Psoas muscle (tissue), 8 donors: ENCODE measurements around the gene MEIOB. TPM values are rescaled to one million over a fixed set of nuclear protein-coding genes. Genes with fewer than 3 reads are reported as not detected.

Source experiments
- ATAC-seq, 4 donors: fragments of 200-7000 bp; cut with Tn5 transposase; one replicate each; pipeline ENCODE4 v1.9.1; 2020; ENCODE audit warnings: moderate library complexity in 3 of 4, mild to moderate bottlenecking in 2 of 4
- DNase-seq, 2 donors: peaks; one replicate each; pipeline ENCODE4 v3.0.0-alpha.2; 2020
- H3K27ac ChIP-seq: fragments of 200-600 bp; one replicate; pipeline ENCODE4 v1.8.0; 2022
- H3K27me3 ChIP-seq, 3 donors: fragments of 200-600 bp in 1 of 3; one replicate each; pipeline versions ENCODE4 v1.6.1 to v1.8.0; 2013 to 2022; ENCODE audit warnings: low read length in 2 of 3, mild to moderate bottlenecking in 2 of 3, moderate library complexity in 1 of 3; ENCODE audit not compliant: insufficient read depth in 3 of 3
- H3K36me3 ChIP-seq, 2 donors: fragments of 200-600 bp in 1 of 2; one replicate each; pipeline versions ENCODE4 v1.6.1 to v1.8.0; 2013 to 2022; ENCODE audit warnings: low read depth in 1 of 2, mild to moderate bottlenecking in 1 of 2, moderate library complexity in 1 of 2; ENCODE audit not compliant: insufficient read depth in 1 of 2
- H3K4me1 ChIP-seq: fragments of 200-600 bp; one replicate; pipeline ENCODE4 v1.8.0; 2022
- H3K4me3 ChIP-seq: fragments of 200-600 bp; one replicate; pipeline ENCODE4 v1.8.0; 2022; ENCODE audit warnings: mild to moderate bottlenecking
- H3K9me3 ChIP-seq: fragments of 200-600 bp; one replicate; pipeline ENCODE4 v1.8.0; 2022
- CTCF ChIP-seq: fragments of 200-600 bp; IDR thresholded peaks from one replicate; pipeline ENCODE4 v1.8.0; 2022; ENCODE audit warnings: antibody characterized with exemption
- WGBS, 3 donors: extraction: QIAGEN DNeasy Blood & Tissue Kit; methylation state at CpG; one replicate each; pipeline versions ENCODE4 v1.1.6 to v1.1.7; 2013; 5-methylcytosine and 5-hydroxymethylcytosine counted together
- intact Hi-C, 2 donors: fragments of 100-400 bp; cut with DNase I; formaldehyde crosslinking; loops; one replicate each; pipeline versions ENCODE4 v1.11.0 to v1.14.2; 2022
- polyA plus RNA-seq, 3 donors: library from polyadenylated mRNA; stranded (reverse); fragments of 200-250 nt; gene quantifications; one replicate each; pipeline ENCODE4 v1.2.3, GENCODE V29; 2013
- total RNA-seq, 4 donors: library from RNA; stranded (reverse); fragmentation: NEBNext Ultra II Directional in 2 of 4; extraction: Animal tissue kit (Norgen Biotek cat#: 25700) in 2 of 4; gene quantifications; one replicate each; pipeline versions ENCODE4 v1.2.1 to v1.2.4, GENCODE V29; 2021 to 2023
- donor health status: healthy with polysubstance abuse.
- donor health status: DM: no; HTN: no; CAD: no; lungs with moderate emphysema.
- donor health status: Bipolar disorder and iron deficiency.
- donor health status: healthy.
- donor health status: DM: yes; HTN: yes; CAD: no.
- donor health status: DM: no; HTN: no; CAD: no.
- donor health status: DM: no; HTN: no; CAD: no.
- donor health status: DM: yes; HTN: yes; CAD: no.

The MEIOB gene
- total and polyA plus RNA-seq, 7 donors = not detected

- H3K36me3 ChIP-seq = no peaks in the 10 kb centered on the region
- no peak for TF ChIP-seq CTCF
- intact Hi-C loops = no loop called here
- 45 to 67% (median 53%) methylated on average over 17 of the region's 17 CpGs for WGBS, 3 donors
- no peak for DNase-seq
- no peak overlapping the region for H3K4me3 ChIP-seq
- no peaks in the 10 kb centered on the region for H3K9me3 ChIP-seq
- no peak overlapping the region for H3K27ac ChIP-seq
- H3K27me3 ChIP-seq = peaks cover 0 to 63% (median 18%) of the 10 kb centered on the region in 3 donors
- H3K4me1 ChIP-seq = no peaks in the 10 kb centered on the region
- no peak for ATAC-seq
These were observed 36.2 kb upstream of the MEIOB start for GRCh38 chr16:1908184-1908583.

- no peaks in the 10 kb centered on the region for H3K36me3 ChIP-seq
- ATAC-seq (no peak), DNase-seq (no peak)
- no peaks in the 10 kb centered on the region for H3K4me1 ChIP-seq
- TF ChIP-seq CTCF = no peak
- no peak overlapping the region for H3K4me3 ChIP-seq
- H3K9me3 ChIP-seq = no peaks in the 10 kb centered on the region
- 70 to 78% (median 72%) methylated on average over 12 to 17 of the region's 17 CpGs for WGBS, 3 donors
- H3K27me3 ChIP-seq = peaks cover 0 to 72% (median 22%) of the 10 kb centered on the region in 3 donors
- no peak overlapping the region for H3K27ac ChIP-seq
- intact Hi-C loops = no loop called here
These were observed 35.4 kb upstream of the MEIOB start for GRCh38 chr16:1907226-1907860.

- ATAC-seq = no peak
- 72 to 80% (median 74%) methylated on average over 5 of the region's 5 CpGs for WGBS, 3 donors
- no peak for TF ChIP-seq CTCF
- peaks cover 0 to 72% (median 19%) of the 10 kb centered on the region in 3 donors for H3K27me3 ChIP-seq
- no peak for DNase-seq
- intact Hi-C loops = no loop called here
- no peak overlapping the region for H3K4me3 ChIP-seq
- no peaks in the 10 kb centered on the region for H3K4me1 ChIP-seq
- H3K9me3 ChIP-seq = no peaks in the 10 kb centered on the region
- no peak overlapping the region for H3K27ac ChIP-seq
- no peaks in the 10 kb centered on the region for H3K36me3 ChIP-seq
These were observed 34.8 kb upstream of the MEIOB start for GRCh38 chr16:1906846-1907165.

- intact Hi-C loops = no loop called here
- no peak for ATAC-seq
- no peak overlapping the region for H3K4me3 ChIP-seq
- H3K9me3 ChIP-seq = no peaks in the 10 kb centered on the region
- no peak for DNase-seq
- H3K27me3 ChIP-seq = peaks cover 0 to 72% (median 19%) of the 10 kb centered on the region in 3 donors
- no peaks in the 10 kb centered on the region for H3K4me1 ChIP-seq
- 37 to 43% (median 39%) methylated on average over 30 to 31 of the region's 31 CpGs for WGBS, 3 donors
- H3K27ac ChIP-seq = no peak overlapping the region
- no peaks in the 10 kb centered on the region for H3K36me3 ChIP-seq
- no peak for TF ChIP-seq CTCF
These were observed 34.3 kb upstream of the MEIOB start for GRCh38 chr16:1906055-1906845.
